ENCODE data around the gene DIAPH2. TPM values are rescaled to one million over a fixed set of nuclear protein-coding genes. Genes with fewer than 3 reads are reported as not detected.

The DIAPH2 gene
- total and polyA plus RNA-seq, 2 donors from 2014 or later, result 2.1 to 15.0 TPM

- FAIRE-seq (no peak), DNase-seq (no peak)
- H3K9me3 ChIP-seq (ENCODE audit: control insufficient read depth in 2 of 3, insufficient read depth in 1 of 3, low read length in 3 of 3), result no peaks in the 10 kb centered on the region
- no peaks in the 10 kb centered on the region for H3K27me3 ChIP-seq (ENCODE audit: control insufficient read depth, insufficient read depth, low read length)
- H3K4me1 ChIP-seq (ENCODE audit: control insufficient read depth in 2 of 3, insufficient read depth in 2 of 3, low read depth in 1 of 3, low read length in 3 of 3), result no peaks in the 10 kb centered on the region
- H3K9ac ChIP-seq (ENCODE audit: low read length in 3 of 3), result no peak overlapping the region
- H3K27ac ChIP-seq (ENCODE audit: low read depth in 2 of 2, low read length in 2 of 2), result no peak overlapping the region
- H3K36me3 ChIP-seq (ENCODE audit: control insufficient read depth in 2 of 3, insufficient read depth in 3 of 3, low read length in 3 of 3), result no peaks in the 10 kb centered on the region
- H3K4me3 ChIP-seq (ENCODE audit: low read length in 3 of 3), result no peak overlapping the region
- intact Hi-C loops (cut with DNase I), result no loop called here
- TF ChIP-seq, protein P1, sequence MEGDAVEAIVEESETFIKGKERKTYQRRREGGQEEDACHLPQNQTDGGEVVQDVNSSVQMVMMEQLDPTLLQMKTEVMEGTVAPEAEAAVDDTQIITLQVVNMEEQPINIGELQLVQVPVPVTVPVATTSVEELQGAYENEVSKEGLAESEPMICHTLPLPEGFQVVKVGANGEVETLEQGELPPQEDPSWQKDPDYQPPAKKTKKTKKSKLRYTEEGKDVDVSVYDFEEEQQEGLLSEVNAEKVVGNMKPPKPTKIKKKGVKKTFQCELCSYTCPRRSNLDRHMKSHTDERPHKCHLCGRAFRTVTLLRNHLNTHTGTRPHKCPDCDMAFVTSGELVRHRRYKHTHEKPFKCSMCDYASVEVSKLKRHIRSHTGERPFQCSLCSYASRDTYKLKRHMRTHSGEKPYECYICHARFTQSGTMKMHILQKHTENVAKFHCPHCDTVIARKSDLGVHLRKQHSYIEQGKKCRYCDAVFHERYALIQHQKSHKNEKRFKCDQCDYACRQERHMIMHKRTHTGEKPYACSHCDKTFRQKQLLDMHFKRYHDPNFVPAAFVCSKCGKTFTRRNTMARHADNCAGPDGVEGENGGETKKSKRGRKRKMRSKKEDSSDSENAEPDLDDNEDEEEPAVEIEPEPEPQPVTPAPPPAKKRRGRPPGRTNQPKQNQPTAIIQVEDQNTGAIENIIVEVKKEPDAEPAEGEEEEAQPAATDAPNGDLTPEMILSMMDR (IDR thresholded peaks at IDR 0.05; ENCODE audit: borderline replicate concordance, extremely low read depth, insufficient read depth), result no peak
Measured at GRCh38 chrX:97524340-97524739, 839.7 kb downstream of the DIAPH2 start.

- H3K9ac ChIP-seq (ENCODE audit: low read length in 3 of 3), result no peak overlapping the region
- no peaks in the 10 kb centered on the region for H3K4me1 ChIP-seq (ENCODE audit: control insufficient read depth in 2 of 3, insufficient read depth in 2 of 3, low read depth in 1 of 3, low read length in 3 of 3)
- intact Hi-C loops (cut with DNase I), result no loop called here
- no peak for DNase-seq
- no peak for FAIRE-seq
- peaks cover 0 to 3% (median 0%) of the 10 kb centered on the region in 3 donors for H3K9me3 ChIP-seq (ENCODE audit: control insufficient read depth in 2 of 3, insufficient read depth in 1 of 3, low read length in 3 of 3)
- H3K27me3 ChIP-seq (ENCODE audit: control insufficient read depth, insufficient read depth, low read length), result no peaks in the 10 kb centered on the region
- no peak overlapping the region for H3K4me3 ChIP-seq (ENCODE audit: low read length in 3 of 3)
- H3K27ac ChIP-seq (ENCODE audit: low read depth in 2 of 2, low read length in 2 of 2), result no peak overlapping the region
- H3K36me3 ChIP-seq (ENCODE audit: control insufficient read depth in 2 of 3, insufficient read depth in 3 of 3, low read length in 3 of 3), result no peaks in the 10 kb centered on the region
- TF ChIP-seq, protein P1 (IDR thresholded peaks at IDR 0.05; ENCODE audit: borderline replicate concordance, extremely low read depth, insufficient read depth), result no peak
Measured at GRCh38 chrX:97524997-97525396, 840.4 kb downstream of the DIAPH2 start.

GRCh38 chrX:97525981-97526380 lies 841.3 kb downstream of the DIAPH2 start:
- H3K27me3 ChIP-seq (ENCODE audit: control insufficient read depth, insufficient read depth, low read length), result no peaks in the 10 kb centered on the region
- no peak for FAIRE-seq
- no peak overlapping the region for H3K27ac ChIP-seq (ENCODE audit: low read depth in 2 of 2, low read length in 2 of 2)
- no peaks in the 10 kb centered on the region for H3K4me1 ChIP-seq (ENCODE audit: control insufficient read depth in 2 of 3, insufficient read depth in 2 of 3, low read depth in 1 of 3, low read length in 3 of 3)
- intact Hi-C loops (cut with DNase I), result no loop called here
- H3K9ac ChIP-seq (ENCODE audit: low read length in 3 of 3), result no peak overlapping the region
- TF ChIP-seq, protein P1 (IDR thresholded peaks at IDR 0.05; ENCODE audit: borderline replicate concordance, extremely low read depth, insufficient read depth), result no peak
- H3K4me3 ChIP-seq (ENCODE audit: low read length in 3 of 3), result no peak overlapping the region
- H3K36me3 ChIP-seq (ENCODE audit: control insufficient read depth in 2 of 3, insufficient read depth in 3 of 3, low read length in 3 of 3), result no peaks in the 10 kb centered on the region
- H3K9me3 ChIP-seq (ENCODE audit: control insufficient read depth in 2 of 3, insufficient read depth in 1 of 3, low read length in 3 of 3), result peaks cover 0 to 3% (median 2%) of the 10 kb centered on the region in 3 donors
- DNase-seq, result no peak

DNA sequence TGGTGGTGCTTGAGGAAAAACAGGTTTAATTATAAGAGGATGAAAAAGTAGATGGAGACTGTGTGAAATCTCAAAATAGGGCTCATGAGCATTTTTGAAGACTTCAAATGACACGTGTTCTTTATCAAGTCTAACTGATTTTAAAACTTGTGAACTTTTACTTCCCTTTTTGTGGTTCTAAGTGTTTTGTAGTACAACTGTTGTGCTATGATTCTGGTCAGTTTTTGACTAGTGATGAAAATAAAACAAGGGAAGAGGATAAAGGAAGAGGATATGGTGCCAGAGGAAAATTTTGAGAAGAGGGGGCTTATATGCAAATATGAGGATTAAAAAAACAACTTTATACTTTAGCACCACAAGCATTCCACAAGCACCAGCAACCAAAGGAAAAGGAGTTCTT lies 843.1 kb downstream of the DIAPH2 start:
- no peaks in the 10 kb centered on the region for H3K27me3 ChIP-seq (ENCODE audit: control insufficient read depth, insufficient read depth, low read length)
- FAIRE-seq, result peak; percentile 8
- no peak overlapping the region for H3K9ac ChIP-seq (ENCODE audit: low read length in 3 of 3)
- intact Hi-C loops (cut with DNase I), result no loop called here
- TF ChIP-seq, protein P1 (IDR thresholded peaks at IDR 0.05; ENCODE audit: borderline replicate concordance, extremely low read depth, insufficient read depth), result no peak
- no peak overlapping the region for H3K4me3 ChIP-seq (ENCODE audit: low read length in 3 of 3)
- peaks cover 0 to 3% (median 2%) of the 10 kb centered on the region in 3 donors for H3K9me3 ChIP-seq (ENCODE audit: control insufficient read depth in 2 of 3, insufficient read depth in 1 of 3, low read length in 3 of 3)
- DNase-seq, result peak in 1 of 5 donors; percentile 3
- H3K27ac ChIP-seq (ENCODE audit: low read depth in 2 of 2, low read length in 2 of 2), result no peak overlapping the region
- H3K4me1 ChIP-seq (ENCODE audit: control insufficient read depth in 2 of 3, insufficient read depth in 2 of 3, low read depth in 1 of 3, low read length in 3 of 3), result no peaks in the 10 kb centered on the region
- H3K36me3 ChIP-seq (ENCODE audit: control insufficient read depth in 2 of 3, insufficient read depth in 3 of 3, low read length in 3 of 3), result no peaks in the 10 kb centered on the region
